Epithelial cell of proximal tubule (primary cell): ENCODE results near the gene APOLD1. TPM values are rescaled to one million over a fixed set of nuclear protein-coding genes. Genes with fewer than 3 reads are reported as not detected.

Experiments
- DNase-seq: peaks from one replicate; pipeline ENCODE4 v3.0.0-alpha.2; 2011; ENCODE audit warnings: low read depth
- H3K4me3 ChIP-seq: 2 replicates; pipeline ENCODE4 v1.5.1; 2011; ENCODE audit warnings: low read depth, mild to moderate bottlenecking, low read length
- total RNA-seq: library from RNA; depleted of rRNA; stranded (reverse); fragments of >200 nt; gene quantifications from 2 replicates; pipeline ENCODE4 v1.2.3, GENCODE V29; 2015
- TF ChIP-seq, protein P1 (sequence below): conservative IDR thresholded peaks from 2 replicates; pipeline ENCODE4 v1.5.1; 2012; ENCODE audit warnings: low read depth, mild to moderate bottlenecking, low read length

The APOLD1 gene
- total RNA-seq, 1 donor from 2014 or later, result 3.1 TPM

DNA sequence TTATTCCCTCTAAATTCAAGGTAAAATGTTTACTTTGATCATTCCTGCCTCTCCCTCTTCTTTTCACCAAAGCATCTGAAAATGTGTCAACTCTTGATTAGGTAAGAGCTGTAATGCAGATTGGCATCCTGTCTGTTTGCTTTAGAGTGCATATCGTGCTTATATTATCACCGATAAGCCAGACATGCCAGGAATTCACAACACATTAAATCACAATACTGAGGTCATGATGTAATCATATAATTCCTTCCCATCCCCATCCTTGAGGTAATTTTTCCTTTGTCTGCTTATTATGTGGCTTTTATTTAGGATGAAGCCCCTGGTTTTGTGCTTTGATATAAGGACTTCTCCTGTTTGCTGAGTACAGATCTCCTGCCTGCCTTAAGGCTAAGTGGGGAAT is 37.8 kb downstream of the APOLD1 start:
- TF ChIP-seq, protein P1, sequence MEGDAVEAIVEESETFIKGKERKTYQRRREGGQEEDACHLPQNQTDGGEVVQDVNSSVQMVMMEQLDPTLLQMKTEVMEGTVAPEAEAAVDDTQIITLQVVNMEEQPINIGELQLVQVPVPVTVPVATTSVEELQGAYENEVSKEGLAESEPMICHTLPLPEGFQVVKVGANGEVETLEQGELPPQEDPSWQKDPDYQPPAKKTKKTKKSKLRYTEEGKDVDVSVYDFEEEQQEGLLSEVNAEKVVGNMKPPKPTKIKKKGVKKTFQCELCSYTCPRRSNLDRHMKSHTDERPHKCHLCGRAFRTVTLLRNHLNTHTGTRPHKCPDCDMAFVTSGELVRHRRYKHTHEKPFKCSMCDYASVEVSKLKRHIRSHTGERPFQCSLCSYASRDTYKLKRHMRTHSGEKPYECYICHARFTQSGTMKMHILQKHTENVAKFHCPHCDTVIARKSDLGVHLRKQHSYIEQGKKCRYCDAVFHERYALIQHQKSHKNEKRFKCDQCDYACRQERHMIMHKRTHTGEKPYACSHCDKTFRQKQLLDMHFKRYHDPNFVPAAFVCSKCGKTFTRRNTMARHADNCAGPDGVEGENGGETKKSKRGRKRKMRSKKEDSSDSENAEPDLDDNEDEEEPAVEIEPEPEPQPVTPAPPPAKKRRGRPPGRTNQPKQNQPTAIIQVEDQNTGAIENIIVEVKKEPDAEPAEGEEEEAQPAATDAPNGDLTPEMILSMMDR, result no peak
- DNase-seq, result no peak
- H3K4me3 ChIP-seq, result no peak overlapping the region

DNA sequence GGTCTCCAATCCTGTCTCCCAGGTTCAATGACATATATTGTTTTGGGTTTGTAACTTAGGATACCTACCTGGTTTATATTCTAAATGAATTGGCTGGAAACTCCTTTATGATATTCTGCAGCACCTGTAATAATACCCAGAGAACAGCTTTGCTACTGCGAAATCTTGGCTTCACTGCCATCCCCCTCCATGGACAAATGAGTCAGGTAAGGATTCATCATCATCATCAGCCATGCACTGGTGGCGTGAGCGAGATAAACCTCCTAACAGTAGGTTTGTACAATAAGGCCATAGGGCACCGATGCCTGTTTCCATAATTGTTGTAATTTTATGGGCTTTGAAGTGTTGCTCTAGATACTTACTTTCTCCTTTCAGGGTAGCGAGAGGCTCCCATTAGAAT is 38.4 kb downstream of the APOLD1 start:
- DNase-seq, result no peak
- H3K4me3 ChIP-seq, result no peak overlapping the region
- TF ChIP-seq, protein P1, result no peak

DNA sequence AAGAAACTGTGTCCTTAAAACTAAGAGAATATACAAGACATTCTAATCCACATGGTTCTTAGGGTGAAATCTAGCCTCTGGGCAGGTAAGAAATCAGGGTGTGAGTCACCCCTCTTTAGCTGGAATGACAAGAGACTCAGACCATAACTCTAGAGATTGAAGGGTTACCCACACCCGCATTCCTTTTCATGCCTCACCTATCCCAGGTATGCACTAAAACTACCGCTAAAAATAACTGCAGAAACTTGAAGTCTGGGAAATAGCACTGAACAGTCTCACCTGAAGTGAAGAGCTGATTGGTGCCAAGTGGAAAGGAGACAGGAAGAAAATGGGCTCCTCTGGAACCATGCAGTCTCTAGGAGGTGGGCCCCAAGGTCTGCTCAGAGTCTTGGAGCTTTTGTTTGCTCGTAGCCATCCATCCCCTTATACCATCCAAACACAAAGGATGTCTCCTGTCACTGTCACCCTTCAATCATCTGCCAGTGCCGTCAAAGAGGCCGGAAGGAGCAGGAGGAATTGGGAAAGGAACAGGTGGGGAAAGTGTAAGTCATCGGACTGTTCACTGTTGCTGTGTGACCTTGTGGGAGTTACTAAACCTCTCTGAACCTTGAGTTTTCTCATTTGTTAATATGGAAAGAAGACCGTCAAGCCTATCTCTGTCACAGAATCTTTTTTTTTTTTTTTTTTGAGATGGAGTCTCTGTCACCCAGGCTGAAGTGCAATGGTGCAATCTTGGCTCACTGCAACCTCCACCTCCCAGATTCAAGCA is 50.1 kb downstream of the APOLD1 start:
- TF ChIP-seq, protein P1, result no peak
- no peak overlapping the region for H3K4me3 ChIP-seq
- no peak for DNase-seq

DNA sequence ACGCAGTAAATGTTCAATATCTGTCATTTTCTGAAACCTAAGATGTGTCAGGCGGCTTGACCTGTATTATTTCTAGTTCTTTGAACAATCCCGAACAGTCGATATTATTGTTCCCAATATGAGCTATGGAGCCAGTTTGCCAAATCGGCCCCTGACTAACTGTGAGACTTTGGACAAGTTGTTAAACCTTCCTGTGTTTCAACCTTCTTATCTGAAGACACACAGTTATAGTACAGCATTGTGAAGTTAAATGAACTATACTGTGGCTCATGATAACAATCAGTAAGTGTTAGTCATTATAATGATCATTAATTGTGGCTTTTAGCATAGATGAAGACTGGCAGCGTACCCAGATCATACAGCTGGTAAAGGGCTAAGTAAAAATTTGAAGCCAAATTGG is 51.1 kb downstream of the APOLD1 start:
- DNase-seq, result no peak
- no peak overlapping the region for H3K4me3 ChIP-seq
- TF ChIP-seq, protein P1, result no peak

DNA sequence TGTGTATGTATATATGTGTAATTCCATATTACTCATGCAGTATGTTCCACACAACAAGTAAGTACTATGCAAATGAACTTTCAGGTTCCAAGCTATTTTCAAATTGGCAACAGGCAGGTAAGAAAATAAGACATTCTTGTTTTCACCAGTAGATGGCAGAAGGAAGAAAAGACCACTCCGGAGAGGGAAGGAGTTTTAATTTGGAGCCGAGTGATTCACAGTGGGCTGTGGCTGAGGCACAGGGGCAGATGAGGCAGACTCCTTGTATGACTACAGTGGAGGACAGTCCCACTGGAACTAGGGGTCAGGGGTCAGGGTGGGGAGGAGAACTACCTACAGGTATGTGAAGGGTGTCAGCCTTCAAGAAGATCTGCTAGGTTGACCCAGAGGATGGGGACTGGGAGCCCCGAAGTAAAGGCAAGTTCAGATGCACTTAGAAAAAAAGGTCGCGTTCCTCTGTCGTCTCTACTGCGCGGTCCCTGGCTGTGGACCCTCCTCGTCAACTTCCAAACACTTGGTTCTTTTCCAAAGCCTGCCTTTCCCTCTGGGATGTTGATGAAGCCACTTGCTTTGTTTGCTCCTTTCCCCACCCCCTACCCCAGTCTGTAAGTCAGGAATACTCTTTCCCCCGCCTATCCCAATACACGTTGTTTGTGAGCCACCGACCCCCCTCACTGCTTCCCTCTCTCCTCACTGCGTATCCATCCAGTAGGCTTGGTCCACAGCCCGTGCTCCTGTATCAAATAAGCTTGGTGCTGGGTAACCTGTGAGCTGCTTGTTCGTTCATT is 51.8 kb downstream of the APOLD1 start:
- no peak for DNase-seq
- TF ChIP-seq, protein P1, result peak; percentile 71
- no peak overlapping the region for H3K4me3 ChIP-seq

DNA sequence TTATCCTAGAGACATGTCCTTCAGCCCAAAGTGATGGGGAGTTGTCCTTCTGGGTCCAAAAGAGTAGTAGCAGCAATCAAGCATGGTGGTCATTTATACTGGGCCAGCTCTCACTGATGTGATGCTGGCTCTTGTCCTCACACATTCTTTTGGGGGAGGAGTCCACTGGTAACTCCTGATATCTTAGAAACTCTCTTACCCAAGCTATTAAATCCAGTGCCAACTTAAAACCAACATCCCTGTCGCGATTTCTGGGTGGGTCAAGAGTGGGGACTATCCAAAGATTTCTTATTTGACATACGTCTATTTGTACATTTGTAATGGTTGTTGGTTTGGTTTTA is 52.3 kb downstream of the APOLD1 start:
- no peak for DNase-seq
- TF ChIP-seq, protein P1, result no peak
- H3K4me3 ChIP-seq, result no peak overlapping the region
